ENCODE results near the gene MS4A3.
"Not testable (repeated sequence)": the region's sequence is repeated elsewhere in the genome, so short reads cannot be mapped to it uniquely, and the experiment has no call there.

MS4A3 gene, protein sequence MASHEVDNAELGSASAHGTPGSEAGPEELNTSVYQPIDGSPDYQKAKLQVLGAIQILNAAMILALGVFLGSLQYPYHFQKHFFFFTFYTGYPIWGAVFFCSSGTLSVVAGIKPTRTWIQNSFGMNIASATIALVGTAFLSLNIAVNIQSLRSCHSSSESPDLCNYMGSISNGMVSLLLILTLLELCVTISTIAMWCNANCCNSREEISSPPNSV

DNA sequence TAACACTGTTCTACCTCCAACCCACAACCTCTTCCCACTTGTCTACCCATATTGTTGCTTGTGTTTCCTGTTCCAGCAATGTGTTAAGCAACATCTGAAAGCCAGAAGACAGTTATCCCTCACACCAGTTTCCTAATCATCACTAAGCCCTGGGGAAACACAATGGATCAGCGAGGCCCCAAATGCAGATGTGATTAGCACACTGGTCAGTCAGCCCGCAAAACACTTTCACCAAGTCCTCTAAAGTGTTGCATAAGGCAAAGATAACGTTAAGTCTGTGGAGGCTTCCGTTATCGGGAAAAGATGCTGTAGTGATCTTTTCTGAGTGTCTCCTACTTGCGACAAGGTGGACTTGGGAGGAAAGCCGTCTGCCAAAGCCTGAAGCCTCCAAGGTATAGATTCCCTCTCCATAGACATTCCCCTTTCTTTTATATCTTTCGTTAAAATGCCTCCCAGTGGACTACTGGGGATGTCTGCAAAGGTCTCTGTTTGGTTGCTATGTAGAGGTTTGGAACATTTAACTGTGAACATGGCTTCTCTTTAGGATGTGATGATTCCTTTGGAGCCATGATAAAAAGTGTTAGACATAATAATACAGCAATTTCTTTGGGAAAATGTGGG lies at the start of gene MS4A3:
TSS of gene MS4A3 (plus strand) at position 317 of the 621 bp plus-strand sequence. CDS start 4,496 bp downstream, outside the sequence.
- no peak for DNase-seq (ENCODE audit: low read depth)

DNA sequence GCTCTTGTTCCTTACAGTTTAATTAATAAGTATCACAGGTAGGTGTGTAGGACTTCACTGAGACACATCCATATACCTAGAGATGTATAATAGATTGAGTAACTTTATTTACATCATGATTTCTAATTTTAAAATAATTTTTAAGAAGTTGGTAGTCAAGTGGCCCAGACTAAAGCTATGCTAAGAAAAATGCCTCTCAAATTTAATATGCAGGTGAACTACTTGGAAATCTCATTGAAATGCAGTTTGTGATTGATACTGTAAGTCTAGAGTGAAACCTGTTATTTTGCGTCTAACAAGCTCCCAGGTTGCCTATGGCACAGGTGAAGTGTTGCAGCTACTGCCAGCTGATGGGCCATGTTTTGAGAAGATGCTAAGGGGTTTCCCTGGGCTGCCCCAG lies 39.6 kb upstream of the MS4A3 start, which contains the start of gene OOSP4B:
TSS of gene OOSP4B (plus strand) at position 301 of the 400 bp plus-strand sequence.
- DNase-seq (ENCODE audit: low read depth), result no peak

DNA sequence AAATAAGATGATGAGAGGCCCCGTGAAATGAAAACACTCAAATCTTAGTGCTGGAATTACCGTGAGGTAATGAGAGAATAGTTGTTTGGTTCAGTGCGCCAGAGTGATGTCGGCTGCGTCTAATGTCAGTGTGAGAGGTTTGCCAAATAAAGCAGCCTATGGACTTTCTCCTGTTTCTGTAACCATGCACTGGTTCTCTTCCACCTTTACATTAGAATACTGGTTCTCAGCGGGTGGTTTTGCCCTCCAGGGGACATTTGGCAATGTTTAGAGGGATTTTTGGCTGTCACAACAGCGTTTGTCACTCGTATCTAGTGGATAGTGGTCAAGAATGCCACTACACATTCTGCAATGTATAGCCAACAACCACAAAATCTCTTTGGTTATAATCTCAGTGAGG lies 38.4 kb upstream of the MS4A3 start:
- no peak for DNase-seq (ENCODE audit: low read depth)

DNA sequence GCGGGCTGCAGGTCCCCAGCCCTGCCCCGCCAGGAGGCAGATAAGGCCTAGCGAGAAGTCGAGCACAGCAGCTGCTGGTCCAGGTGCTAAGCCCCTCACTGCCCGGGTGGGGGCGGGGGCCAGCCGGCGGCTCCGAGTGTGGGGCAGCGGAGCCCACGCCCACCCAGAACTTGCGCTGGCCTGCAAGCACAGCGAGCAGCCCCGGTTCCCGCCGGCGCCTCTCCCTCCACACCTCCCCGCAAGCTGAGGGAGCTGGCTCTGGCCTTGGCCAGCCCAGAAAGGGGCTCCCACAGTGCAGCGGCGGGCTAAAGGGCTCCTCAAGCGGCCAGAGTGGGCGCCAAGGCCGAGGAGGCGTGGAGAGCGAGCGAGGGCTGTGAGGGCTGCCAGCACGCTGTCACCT lies 36.1 kb upstream of the MS4A3 start:
- DNase-seq (ENCODE audit: low read depth), result not testable (repeated sequence)

DNA sequence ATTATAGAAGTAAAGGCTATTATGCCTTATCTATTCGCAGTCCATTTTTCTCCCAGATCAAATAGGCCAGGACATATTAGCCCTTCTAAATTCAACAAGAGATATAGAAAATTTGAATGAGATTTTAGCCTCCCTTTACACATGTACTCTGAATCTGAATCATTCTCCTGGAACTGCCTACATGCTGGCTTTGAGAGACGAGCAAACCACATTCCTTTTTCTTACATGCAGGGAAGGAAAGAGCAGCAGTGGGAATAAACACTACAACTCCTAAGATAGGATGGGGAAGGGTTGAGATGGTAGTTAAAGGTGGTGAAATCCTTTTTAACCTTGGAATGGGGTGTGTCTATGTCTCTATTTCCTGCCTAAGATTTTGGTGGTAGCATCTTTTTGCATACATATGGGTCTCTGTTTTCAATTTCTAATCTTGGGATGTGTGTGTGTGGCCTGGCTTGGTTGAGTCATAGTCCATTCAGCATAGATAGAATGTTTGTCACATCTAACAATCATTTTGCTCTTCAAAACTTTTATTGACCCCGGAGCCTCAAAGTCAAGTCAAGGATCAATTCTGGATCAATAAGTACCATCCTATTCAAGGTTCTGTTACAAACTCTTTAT lies 27.3 kb upstream of the MS4A3 start:
- no peak for DNase-seq (ENCODE audit: low read depth)

DNA sequence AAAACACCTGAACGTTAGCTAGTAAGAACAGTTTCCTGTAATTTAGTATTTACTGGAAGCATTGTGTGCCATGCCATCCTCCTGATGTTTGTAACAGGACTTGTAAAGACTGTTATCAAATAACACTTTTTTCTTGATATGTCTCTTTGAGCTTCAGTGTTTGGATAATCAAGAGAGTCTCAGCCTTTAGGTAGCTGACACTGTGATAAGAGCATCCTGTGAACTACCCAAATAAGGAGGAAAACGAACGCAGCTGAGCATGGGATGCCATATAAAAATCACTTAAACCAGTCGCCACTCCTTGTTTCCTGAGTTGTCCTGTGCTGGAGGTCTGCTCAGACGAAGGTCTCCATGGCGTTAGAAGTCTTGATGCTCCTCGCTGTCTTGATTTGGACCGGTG lies 16.4 kb upstream of the MS4A3 start, which contains the start of gene OOSP2:
TSS of gene OOSP2 (plus strand) at position 301 of the 400 bp plus-strand sequence. CDS start at position 352, 51 bp downstream.
- DNase-seq (ENCODE audit: low read depth), result no peak

DNA sequence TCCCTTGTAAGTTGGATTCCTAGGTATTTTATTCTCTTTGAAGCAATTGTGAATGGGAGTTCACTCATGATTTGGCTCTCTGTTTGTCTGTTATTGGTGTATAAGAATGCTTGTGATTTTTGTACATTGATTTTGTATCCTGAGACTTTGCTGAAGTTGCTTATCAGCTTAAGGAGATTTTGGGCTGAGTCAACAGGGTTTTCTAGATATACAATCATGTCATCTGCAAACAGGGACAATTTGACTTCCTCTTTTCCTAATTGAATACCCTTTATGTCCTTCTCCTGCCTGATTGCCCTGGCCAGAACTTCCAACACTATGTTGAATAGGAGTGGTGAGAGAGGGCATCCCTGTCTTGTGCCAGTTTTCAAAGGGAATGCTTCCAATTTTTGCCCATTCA lies 6.0 kb upstream of the MS4A3 start:
- not testable (repeated sequence) for DNase-seq (ENCODE audit: low read depth)

DNA sequence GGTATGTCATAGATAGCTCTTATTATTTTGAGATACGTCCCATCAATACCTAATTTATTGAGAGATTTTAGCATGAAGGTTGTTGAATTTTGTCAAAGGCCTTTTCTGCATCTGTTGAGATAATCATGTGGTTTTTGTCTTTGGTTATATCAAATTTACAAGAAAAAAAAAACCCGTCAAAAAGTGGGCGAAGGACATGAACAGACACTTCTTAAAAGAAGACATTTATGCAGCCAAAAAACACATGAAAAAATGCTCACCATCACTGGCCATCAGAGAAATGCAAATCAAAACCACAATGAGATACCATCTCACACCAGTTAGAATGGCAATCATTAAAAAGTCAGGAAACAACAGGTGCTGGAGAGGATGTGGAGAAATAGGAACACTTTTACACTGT lies 5.6 kb upstream of the MS4A3 start:
- not testable (repeated sequence) for DNase-seq (ENCODE audit: low read depth)

DNA sequence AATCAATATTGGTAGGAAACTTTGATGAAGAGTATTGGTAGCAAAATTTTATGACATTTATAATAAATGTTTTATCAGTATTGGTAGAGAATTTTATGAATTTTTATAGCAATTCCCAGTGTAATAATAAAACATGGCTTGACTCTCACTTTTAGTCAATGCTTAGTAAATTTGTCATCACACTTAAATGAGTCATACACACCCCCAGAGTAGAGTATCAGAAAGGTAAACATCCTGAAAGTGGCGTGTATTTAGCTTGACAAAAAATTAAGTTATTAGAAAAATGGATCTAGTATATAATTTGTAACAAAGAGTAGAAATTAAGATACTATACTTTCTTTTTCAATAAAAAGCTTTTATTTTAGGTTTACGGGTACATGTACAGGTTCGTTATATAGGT lies 2.6 kb downstream of the MS4A3 start:
- DNase-seq (ENCODE audit: low read depth), result no peak

DNA sequence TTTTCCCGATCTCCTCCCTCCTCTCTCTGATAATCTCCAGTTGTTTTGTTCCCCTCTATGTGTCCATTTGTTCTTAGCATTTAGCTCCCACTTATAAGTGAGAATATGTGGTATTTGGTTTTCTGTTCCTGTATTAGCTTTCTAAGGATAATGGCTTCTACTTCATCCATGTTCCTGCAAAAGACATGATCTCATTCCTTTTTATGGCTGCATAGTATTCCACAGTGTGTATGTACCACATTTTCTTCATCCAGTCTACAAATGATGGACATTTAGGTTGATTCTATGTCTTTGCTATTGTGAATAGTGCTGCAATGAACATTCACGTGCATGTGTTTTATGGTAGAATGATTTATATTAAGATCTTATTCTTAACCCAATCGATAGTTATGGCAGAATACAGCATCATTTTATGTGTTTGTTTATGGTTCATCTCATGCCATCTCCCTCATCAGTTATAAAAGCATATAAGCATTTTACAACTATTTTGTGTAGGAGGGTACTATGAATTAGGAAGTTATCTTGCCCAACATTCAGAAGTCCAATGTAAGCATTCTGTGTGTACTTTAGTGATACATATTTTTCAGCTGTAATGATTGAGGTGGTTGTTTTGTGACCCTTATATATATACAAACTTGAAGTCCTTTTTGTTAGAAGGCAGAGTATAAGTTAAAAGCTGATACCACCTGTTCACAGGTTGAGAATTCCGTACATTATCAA lies 3.2 kb downstream of the MS4A3 start:
- DNase-seq (ENCODE audit: low read depth), result no peak

DNA sequence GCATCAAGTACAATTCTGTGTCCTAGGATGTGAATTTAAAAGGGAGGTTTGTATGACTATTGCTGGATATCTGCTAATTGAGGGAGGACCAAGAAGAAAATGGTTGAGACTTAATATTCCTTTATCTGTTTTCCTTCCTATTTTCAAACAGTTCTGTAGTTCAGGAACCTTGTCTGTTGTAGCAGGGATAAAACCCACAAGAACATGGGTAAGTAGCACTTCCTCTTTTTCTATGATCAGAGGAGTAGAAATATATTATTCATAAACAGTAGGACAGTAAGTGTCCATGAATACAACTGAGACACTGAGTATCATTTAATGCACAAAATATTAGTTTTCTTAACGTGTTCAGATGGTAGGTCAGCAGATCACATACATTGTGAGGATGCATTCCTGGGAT lies 7.6 kb downstream of the MS4A3 start:
- no peak for DNase-seq (ENCODE audit: low read depth)

DNA sequence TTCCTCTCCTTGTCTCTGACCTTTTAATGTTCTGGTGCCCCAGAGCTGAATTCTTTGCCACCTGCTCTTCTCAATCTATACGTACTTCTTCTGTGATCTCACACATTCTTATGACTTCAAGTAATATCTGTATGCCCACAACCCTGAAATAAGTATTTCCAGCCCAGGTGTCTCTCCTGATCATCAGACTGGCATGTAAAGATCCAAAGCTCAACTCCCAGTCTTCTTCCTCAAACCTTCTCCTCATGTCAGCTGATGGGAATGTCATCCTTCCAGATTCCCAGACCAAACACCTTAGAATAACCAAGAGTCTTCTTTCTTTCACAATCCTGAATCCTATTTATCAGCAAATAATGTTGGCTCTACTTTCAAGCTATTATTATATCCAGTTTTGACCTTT lies 9.3 kb downstream of the MS4A3 start:
- DNase-seq (ENCODE audit: low read depth), result no peak

DNA sequence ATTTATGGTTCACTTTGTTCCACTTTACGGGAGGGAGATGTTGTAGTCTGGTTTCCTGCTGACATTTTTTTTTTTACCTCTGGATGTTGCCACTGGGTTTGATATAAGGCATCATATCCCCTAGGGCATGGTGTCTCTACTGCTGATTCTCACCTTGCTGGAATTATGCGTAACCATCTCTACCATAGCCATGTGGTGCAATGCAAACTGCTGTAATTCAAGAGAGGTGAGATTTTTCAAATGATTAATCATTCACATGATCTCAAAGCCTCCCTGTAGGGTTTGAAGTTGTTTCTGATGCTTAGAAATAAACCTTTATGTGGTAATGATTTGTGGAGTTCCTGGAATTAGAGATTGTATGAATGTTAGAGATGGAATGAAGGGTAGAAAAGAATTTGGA lies 13.0 kb downstream of the MS4A3 start:
- no peak for DNase-seq (ENCODE audit: low read depth)

DNA sequence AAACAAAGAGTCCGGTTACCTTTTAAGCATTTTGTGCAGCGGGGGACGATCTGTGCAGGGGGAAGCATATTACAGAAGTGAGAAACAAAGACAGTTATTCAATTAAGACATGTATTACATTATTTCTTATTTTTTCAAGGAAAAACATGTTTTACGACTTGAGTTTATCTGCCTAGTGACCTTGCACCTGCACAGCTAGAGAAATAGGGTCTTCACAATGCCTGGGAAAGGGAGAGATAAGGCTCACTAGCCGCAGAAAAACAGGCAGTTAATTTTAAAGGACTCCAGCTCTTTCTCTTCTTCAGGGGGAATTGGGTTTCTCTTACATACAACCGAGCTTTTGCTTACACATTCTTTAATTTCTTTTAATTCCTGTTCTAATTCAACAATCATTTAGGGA lies 15.2 kb downstream of the MS4A3 start:
- not testable (repeated sequence) for DNase-seq (ENCODE audit: low read depth)

DNA sequence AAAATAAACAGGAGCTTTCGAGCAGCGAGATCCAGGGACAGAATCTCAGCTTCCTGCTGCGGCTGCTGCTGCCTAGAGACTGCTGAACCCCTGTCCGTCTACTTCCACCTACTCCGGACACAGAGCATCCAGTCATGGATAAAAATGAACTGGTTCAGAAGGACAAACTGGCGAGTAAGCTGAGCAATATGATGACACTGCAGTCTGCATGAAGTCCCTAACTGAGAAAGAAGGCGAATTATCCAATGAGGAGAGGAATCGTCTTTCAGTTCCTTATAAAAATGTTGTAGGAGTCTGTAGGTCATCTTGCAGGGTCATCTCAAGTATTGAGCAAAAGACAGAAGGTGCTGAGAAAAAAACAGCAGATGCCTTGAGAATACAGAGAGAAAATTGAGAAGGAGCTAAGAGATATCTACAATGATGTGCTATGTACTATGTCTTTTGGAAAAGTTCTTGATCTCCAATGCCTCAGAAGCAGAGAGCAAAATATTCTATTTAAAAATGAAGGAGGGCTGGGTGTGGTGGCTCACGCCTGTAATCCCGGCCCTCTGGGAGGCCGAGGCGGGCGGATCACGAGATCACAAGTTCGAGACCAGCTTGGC lies 20.9 kb downstream of the MS4A3 start:
- no peak for DNase-seq (ENCODE audit: low read depth)

DNA sequence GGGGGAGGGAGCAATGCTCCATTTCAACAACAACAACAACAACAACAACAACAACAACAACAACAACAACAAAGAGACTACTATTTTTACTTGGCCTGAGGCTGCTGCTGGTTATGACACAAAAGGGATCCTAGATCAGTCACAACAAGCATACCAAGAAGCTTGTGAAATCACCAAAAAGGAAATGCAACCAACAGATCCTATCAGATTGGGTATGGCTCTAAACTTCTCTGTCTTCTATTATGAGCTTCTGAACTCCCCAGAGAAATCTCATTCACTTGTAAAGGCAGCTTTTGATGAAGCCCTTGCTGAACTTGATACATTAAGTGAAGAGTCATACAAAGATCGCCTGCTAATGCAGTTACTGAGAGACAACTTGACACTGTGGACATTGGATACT lies 21.5 kb downstream of the MS4A3 start:
- DNase-seq (ENCODE audit: low read depth), result no peak

DNA sequence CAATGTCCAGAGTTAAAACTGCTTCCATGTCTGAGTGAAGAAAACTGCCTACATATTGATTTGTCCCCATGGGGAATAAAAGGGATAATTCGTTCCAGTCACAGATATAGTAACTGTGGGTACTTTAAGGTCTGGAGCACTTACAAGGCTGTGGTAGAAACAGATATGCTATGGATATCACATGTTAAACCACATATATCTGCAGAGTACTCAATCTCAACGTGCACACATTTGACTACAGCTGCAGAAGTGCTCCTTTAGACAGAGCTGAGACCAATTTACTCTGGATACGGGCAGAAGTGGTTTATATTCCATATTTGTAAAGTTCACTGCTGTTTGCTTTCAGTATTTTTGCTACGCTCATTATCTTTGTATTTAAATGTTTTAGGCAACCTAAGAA lies 22.3 kb downstream of the MS4A3 start:
- DNase-seq (ENCODE audit: low read depth), result no peak

DNA sequence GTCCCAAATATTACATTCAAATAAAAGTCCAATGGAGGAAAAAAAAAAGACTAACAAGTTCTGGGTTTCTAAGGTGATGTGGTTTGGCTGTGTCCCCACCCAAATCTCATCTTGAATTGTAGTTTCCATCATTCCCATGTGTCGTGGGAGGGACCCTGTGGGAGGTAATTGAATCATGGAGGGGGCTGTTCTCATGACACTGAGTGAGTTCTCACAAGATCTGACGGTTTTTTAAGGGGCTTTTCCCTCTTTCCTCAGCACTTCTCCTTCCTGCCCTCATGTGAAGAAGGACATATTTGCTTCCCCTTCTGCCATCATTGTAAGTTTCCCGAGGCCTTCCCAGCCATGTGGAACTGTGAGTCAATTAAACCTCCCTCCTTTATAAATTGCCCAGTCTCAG lies 24.1 kb downstream of the MS4A3 start:
- DNase-seq (ENCODE audit: low read depth), result no peak

DNA sequence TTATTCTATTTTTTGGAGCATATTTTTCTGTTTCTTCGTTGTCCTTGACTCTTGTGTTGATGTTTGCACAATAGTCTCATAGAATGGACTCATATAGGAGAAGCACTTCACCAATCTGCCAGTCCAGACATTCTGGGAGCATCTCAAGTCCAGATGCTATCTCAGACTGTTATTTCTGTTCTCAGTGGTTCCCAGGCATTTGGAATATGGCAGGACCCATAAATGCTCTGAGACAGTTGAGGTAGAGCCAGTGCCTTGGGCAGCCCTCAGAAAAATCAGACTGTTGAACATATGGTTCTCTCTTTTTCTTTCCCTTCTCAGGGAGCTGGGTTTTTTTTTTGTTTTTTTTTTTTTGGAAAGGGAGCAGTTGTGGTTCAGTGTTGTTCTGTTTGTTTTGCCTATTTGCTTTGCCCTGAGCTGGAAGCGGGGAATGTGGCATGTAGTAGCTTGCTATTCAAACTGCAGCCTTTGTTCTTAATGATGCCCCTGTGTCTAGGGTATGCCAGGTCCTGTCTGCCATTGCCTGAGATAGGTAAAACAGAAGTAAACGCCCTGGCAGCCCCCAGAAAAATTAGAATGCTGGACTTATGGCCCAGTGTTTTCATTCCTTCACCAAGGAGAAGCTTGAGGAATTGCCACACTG lies 28.3 kb downstream of the MS4A3 start:
- DNase-seq (ENCODE audit: low read depth), result no peak

DNA sequence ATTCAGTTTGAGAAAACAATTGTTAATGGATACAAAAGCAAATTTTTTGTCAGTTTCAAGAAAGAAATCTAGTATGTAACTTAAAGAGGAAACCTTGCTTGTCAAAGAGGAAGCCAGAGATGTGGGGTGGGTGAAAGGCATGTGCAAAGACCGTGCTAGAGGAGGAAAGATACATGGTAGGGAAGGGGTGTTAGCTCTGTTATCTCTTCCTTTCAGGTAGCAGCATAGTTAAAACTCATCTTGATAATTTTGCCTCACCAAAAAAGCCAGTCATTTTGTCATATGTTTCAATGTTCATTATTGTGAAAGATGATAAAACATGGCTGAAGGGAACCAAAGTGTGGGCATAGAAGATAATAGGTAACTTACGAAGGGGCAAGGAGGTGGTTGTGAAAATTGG lies 29.4 kb downstream of the MS4A3 start:
- DNase-seq (ENCODE audit: low read depth), result no peak

DNA sequence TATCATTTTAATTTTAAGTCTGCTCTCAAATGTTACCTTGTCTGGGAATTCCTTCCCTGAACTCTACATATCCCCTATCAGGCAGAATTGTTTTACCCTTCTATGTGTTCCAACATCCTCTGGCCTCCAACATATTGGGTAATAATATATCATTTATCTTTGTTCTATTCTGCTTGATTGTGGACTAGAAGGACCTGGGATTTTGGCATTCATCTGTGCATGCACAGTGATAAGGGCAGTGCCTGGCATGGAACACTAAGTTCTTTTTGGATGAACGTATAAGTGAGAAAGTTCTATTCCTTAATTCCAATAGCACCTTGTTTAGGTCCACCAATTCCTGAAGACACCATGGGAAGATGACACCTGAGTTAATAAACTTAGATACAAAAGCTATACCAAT lies 30.8 kb downstream of the MS4A3 start:
- DNase-seq (ENCODE audit: low read depth), result no peak

DNA sequence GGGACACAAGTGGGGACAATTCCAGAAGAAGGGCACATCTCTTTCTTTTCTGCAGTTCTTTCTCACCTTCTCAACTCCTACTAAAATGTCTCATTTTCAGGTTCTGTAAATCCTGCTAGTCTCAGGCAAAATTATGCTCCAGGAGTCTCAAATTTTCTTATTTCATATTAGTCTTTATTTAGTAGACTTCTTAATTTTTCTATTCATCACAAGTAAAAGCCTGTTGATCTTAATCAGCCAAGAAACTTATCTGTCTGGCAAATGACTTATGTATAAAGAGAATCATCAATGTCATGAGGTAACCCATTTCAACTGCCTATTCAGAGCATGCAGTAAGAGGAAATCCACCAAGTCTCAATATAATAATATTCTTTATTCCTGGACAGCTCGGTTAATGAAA lies 31.9 kb downstream of the MS4A3 start, which contains the start of gene MS4A2:
TSS of gene MS4A2 (plus strand) at position 301 of the 400 bp plus-strand sequence. CDS start 102 bp downstream, outside the sequence.
- no peak for DNase-seq (ENCODE audit: low read depth)
